HG03442 (cell line): Measurements from ENCODE around the gene NCAPG2.
"Not testable (repeated sequence)": the region's sequence is repeated elsewhere in the genome, so short reads cannot be mapped to it uniquely, and the experiment has no call there.

Experiments used
- ATAC-seq: cut with Tn5 transposase; IDR thresholded peaks from one replicate; pipeline ENCODE4 v1.9.1; 2021; ENCODE audit warnings: mild to moderate bottlenecking, moderate library complexity; ENCODE audit not compliant: unreplicated experiment

NCAPG2 gene

DNA sequence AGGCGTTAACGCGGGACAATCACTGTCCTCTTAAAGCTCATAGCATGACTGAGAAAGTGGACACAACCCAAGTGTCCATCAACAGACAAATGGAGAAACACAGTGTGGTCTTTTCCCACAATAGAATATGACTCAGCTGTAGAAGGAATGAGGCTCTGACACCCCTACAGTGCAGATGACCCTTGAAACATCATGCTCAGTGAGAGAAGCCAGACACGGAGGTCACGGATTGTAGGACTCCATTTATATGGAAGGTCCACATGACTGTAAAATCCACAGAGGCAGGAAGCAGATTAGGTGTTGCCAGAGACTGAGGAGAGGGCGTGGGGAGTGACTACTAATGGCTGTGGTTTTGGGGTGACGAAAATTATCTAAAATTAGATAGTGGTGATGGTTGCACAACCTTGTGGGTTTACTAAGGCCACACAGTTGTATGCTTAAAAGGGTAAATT lies 6.1 kb upstream of the NCAPG2 start:
- no peak for ATAC-seq

DNA sequence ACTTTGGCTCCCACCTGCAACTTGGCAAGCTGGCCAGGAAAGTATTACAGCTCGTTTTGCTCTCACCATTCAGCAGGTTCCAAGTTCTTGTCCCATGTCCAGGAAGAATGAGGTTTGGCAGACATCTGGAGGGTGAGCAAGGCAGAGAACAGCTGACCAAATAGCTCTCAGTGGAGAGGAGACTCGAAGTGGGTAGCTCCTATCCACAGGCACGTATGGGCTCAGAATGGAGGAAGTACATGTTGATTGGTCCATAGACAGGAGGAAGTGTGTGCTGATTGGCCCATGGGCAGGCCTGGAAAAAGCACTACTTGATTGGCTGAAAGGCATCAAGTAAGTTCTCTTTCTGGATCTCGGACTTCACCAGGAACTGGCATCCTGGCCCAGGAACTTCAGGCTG lies 3.0 kb upstream of the NCAPG2 start:
- no peak for ATAC-seq

DNA sequence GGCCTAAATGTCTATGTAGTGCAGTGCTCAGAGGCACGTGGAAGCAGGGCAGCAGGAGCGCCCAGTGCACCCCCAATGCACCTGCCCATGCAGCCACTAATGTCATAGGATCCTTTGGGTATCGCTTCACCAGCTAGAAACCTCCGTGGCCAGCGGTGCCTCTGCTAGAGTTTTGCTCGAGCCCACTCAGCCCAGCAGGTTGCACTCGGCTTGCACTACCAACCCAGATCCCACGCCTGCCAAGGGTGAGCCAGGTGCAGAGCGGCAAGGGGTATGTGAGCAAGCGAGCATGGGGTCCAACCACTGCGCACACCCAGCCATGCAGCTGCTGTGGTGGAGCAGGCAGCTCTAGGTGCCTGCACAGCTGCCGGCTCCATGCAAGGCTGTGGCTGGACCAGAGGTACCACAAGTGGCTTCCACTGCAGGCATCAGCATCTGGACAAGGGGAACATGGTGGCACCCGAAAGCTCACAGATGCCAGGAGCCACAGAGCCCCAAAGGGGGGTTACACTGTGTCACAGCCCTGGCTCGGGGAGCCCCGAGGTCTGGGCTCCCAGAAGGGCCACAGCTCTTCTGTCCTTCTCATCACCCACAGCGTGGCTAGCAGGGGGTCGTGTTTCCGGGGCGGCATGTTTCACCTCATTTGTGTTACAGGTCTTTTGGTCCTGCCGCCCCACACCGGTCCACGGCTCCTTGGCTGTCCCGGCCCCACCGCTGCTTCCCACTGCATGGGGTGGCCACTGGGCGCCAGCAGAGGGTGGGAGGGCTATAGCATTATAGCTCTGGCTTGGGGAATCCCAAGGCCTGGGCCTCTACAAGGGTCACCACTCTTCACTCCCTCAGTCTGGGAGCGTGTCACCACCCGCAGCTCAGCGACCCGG lies 2.3 kb upstream of the NCAPG2 start:
- ATAC-seq = no peak

DNA sequence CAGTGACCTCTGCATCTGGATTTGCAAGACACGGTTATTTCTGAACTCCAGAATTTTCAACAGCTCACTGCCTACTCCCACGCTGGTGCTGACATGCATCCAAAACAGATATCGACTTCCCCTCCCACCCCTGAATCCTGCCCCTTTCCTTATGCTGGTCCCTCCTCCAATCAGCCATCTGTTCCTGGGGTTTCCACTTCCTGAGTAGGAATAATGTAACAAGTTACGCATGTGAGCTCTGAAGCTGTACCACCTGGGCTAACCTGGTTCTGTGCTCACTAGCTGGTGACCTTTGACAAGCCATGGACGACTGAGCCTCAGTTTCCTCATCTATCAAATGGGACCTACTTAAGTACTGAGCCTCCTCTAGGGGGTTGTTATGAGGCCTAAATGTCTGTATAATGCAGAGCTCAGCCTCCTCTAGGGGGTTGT lies 1.7 kb upstream of the NCAPG2 start:
- ATAC-seq = no peak

DNA sequence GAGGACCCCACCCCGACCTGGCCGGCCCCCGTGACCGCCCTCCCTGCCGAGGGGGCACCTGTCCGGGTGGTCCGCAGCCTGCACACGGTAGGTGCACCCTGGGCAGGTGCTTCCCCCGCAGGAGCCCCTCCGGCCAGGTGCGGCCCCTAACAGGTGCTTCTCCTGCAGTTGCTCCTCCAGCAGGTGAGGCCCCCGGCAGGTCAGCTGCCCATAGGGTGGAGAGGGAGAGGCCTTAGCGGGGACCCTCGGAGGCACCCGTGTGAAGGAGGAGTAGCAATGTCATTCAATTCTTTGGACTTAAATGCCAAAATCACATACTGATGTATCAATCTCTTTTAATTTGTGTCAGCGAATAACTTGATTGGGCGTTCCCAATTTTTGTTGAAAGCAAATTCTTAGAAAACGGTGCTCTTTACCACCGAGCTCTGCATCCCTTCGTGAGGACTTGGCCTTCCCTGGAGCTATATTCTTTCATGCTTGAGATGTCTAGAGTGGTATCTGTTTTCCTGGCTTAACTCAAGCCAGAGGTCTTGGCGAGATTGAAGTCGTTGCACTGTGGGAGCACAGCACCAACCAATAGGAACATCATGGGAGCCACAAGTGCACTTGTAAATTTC lies 738 bp upstream of the NCAPG2 start:
- no peak for ATAC-seq

DNA sequence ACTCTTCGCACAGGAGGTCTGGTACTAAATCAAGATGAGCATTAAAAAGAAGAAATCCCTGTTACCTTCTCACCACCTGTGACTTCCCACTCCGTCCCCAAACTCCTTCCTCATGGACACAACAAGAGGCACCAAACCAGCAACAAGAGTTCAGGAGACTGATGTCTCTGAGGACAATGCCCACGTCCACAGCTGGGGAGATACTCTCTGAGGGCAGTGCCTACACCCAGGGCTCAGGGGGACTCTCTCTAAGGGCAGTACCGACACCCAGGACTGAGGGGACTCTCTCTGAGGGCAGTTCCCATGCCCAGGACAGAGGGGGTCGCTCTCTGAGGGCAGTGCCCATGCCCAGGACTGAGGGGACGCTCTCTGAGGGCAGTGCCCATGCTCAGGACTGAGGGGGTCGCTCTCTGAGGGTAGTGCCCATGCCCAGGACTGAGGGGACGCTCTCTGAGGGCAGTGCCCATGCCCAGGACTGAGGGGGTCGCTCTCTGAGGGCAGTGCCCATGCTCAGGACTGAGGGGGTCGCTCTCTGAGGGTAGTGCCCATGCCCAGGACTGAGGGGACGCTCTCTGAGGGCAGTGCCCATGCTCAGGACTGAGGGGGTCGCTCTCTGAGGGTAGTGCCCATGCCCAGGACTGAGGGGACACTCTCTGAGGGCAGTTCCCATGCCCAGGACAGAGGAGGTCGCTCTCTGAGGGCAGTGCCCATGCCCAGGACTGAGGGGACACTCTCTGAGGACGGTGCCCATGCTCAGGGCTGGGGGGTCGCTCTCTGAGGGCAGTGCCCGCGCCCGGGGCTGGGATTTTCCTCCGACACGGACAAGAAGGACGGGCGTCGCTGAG lies 703 bp downstream of the NCAPG2 start:
- not testable (repeated sequence) for ATAC-seq

DNA sequence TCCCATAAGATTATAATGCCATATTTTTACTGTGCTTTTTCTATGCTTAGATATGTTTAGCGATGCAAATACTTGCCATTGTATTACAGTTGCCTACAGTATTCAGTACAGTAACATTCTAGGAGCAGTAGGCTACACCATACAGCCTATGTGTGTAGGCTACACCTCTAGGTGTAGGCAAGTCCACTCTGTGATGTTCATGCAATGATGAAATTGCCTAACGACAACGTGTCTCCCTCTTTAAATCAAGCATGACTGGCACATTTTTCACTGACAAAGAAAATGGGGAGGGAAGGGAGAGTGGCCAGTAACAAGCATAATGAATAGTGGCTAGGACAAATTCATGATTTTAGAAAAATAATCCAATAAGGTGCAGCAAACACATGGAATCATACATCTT lies 1.7 kb downstream of the NCAPG2 start:
- no peak for ATAC-seq

DNA sequence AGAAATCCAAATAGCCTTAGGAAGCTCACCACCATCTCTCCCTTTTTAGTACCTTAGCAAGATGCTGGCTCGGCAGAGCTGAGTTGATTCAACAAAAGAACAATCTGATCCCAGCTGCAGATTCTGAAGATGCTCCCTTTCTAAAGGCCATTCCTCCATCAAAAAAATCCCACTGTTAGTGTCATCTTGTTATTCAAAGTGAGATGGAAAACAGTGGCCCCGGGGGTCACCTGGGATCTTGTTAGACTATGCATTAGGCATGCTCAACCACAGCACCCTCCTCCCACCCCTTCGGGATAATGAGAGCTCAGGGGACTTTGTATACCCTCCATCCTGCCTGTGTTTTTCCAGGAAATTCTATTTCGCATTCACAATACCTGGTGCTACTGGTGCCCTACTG lies 2.4 kb downstream of the NCAPG2 start:
- no peak for ATAC-seq

DNA sequence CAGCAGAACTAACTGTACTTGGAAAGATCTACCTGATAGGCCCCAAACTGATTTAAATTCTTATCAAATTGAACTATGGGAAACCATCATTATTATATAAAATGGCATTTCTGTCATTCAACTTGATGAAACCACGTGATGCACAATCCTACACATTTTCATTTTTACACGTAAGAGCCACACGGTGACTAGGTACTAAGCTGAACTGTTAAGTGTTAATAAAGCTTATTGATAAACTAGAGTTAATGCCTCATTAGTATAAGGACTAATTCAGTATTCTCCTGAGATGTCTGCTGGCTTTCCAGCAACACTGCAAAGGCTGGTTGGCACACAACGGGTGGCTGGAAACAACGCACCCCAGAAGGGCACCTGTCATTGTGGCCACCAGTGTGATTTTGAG lies 4.6 kb downstream of the NCAPG2 start:
- ATAC-seq = no peak

DNA sequence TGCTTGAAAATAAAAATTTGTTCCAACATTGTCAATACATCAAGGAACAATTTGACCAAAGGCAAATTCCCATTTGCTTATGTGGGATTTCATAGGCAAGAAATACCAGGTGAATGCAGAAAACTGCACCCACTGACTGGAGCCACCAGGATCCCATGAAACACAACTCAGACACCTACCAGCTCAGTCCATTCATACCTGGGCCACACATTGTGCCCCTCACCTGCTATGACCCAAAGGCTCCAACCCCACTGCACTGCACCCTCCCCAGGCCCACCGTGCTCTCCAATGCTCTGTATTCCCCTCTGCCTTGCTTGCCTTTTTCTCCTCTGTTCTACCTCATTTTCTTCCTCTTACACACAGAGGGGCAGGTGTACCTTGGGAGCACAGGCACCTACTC lies 5.3 kb downstream of the NCAPG2 start:
- ATAC-seq = no peak

DNA sequence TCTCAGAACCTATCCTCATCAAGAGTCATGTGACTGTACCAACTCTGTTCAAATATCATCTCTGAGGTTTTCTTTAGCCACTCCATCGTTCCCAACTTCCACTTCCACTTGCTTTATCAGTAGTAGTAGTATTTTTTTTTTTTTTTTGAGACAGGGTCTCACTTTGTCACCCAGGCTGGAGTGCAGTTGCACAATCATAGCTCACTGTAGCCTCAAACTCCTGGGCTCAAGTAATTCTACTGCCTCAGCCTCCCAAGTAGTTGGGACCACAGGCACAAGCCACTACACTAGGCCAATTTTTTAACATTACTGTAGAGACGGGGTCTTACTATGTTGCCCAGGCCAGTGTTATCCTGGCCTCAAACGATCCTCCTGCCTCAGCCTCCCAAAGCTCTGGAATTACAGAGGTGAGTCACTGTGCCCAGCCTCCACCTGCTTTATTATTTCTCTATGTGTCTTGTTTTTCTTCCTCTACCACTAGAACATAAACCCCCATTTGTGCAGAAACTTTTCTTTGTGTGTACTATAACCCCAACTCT lies 5.9 kb downstream of the NCAPG2 start:
- ATAC-seq = no peak

DNA sequence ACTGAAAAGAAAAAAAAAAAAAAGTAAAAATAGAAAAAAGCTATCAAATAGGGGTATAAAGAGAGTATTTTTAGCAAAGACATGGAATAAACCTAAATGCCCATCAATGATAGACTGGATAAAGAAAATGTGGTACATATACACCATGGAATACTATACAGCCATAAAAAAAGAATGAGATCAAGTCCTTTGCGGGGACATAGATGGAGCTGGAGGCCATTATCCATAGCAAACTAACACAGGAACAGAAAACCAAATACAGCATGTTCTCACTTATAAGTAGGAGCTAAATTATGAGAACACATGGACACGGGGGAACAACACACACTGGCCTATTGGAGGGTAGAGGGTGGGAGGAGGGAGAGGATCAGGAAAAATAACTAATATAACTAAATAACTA lies 7.0 kb downstream of the NCAPG2 start:
- ATAC-seq = not testable (repeated sequence)

DNA sequence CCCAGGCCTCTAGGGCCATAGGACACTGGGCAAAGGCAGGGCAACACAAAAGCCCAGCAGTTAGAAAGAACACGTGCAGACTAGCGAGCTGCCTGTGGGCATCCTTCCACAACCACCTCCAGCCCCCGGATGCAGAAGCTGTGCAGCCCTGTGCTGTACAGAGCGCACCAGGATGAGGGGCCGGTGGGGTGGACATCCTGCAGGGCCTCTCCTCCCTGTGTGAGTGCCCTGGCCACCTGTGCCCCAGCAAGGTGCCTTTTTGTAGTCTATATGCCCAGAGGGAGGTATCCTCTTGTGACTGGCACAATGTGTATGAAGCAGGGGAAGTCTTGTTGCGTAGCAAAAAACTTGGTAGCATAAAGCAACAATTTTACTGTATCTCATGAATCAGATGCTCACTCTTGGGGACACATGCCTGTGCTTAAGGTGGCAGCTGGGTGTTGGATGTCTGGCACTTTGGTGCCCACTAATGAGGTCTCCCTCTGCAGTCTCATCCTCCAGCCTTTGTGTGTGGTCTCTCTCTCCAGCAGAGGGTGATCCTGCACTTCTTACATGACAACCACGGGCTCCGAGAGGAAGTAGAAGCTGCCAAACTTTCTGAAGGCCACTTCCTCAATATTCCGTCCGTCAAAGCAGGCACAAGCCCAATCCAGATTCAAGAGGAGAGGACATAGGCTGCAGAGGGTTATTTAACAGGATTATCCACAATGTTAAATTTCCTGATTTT lies 8.7 kb downstream of the NCAPG2 start:
- peak; percentile 87 for ATAC-seq

DNA sequence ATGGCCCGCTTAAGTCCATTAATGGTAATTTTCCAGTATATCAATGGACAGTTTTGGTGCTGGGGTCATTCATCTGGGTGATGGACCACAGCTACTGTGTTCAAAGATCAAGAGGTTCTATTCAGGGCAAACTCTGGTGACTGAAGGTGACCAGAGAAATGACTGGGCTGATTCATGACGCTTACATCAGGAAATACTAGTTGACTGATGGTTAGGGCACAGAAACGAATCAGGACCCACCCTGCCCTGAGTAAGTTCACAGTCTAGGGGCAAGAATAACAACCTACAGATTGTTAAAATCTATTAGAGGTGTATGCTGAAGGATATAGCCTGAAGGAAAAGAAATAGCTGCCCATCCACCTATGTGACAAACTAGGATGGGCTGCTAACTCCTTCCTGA lies 9.5 kb downstream of the NCAPG2 start:
- no peak for ATAC-seq

DNA sequence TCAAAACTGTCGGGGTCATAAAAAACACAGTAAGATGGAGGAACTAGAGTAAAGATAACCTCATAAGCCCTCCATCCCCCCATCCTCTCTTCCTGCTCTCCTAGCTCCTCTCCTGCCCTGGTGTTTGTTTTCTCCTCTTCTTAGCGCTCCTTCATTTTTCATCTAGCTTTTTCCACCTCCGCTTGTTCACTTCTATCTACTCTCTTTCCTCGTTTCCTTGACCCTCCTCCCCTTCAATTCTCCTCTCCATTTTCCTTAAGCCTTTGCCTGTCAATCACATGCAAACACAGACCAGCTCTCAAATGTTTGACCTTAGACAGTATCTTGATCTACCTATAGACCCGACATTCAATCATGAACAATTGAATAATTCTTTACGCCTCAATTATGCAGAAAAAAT lies 10.0 kb downstream of the NCAPG2 start:
- no peak for ATAC-seq

DNA sequence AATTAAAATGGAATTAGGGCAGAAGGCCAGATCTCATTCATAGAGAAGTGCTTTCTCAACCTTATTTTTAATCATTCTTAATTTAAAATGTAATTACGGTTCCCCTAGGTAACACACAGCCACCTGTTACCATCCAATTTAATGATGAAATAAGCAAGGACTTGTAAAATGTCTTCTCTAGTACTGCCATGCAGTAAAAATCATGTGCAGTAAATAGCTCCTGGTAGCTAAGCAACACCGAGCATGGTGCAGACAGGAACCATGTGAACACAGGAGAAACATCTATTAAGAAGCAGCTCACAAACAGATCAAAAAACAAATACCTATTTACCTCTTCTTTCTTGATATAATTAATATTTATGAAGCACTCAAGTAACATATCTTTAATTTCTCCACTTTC lies 15.1 kb downstream of the NCAPG2 start:
- no peak for ATAC-seq

DNA sequence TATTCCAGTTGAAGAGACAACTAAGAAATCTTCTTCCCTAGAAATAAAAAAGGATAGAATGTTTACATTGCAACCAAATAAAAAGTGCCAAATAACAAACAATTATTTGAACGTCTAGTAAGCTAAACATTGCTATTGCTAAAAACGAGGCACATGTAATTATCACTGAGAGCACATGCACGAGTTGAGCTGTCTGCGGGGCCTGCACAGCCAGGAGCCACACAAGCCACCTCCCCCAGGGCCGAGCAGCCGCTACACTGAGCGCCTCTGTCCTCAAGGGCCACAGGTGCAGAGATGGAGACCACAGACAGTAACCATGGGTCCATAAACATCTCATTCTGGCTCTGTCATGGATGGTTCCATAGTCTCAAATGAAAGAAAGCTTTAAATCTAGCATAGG lies 17.2 kb downstream of the NCAPG2 start:
- ATAC-seq = no peak

DNA sequence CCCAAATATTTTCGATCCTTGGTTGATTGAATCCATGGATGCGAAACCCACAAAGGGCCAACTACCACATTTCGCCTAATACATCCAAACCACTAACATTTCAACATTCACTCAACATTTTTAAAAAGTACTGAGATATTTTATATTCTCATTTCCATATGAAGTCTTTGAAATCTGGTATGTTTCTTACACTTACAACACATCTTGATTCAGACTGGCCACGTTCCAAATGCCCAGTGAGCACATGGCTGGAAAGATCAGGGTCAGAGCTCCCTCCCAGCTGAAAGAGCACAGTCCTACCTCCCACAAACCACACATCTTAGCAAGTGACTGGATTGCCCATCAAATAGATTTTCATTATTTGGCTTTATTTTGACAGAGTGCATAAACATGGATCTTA lies 18.9 kb downstream of the NCAPG2 start:
- ATAC-seq = no peak

DNA sequence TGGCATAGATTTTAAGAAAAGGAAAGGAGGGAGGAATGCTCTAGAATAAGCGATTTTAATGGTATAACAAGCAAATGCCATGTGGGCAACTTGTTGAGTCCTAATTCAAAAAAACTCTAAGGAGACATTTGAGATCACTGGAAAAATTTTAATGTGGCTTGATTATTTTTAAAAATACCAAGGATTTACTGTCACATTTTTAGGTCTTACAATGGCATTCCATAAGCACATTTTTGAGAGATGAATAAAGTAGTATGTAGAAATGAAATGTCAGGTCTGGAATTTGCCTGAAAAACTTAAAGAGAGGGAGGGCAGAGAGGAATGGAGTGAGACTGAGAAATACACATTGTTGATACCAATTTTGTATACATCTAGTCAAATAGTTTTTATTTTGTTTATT lies 20.3 kb downstream of the NCAPG2 start:
- ATAC-seq = no peak

DNA sequence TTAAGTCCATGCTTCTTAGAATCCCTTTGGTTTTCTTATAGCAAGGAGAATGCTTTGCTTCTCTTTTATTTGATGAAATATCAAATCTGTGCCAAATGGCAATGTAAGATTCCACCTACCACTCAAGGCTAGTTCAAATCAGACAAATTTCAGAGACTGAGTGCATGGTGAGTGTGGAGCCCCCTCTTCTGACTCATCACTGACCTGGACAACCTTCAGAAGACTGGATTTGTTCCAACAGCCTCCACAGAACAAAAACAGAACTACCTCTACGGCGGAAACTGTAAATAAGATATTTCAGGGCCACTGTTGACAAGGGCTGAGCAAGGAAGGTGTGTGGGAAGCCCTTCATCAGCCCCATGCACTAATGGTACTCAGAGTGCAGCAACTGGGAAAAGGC lies 21.1 kb downstream of the NCAPG2 start:
- no peak for ATAC-seq

DNA sequence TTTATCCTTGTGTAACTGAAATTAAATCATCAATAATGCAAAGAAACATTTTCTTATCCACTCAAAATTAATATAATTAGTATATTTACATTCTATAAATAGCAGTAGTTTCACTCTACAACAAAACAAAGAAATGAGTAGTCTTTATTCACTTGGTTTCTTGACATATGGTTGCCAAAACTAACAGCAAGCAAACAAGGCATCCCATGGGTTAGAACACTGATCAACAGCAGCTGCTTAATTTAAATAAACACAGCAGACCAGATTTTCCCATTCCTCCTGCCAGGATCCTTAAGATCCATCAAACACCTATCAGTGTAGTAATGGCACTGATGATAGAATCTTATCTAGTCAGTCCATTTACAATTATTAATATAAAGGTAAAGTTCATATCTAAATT lies 22.1 kb downstream of the NCAPG2 start:
- no peak for ATAC-seq
